GM13976 (cell line): ENCODE results near the gene GPHN.

Experiments used
- DNase-seq: peaks from one replicate; pipeline ENCODE4 v3.0.0; 2012; ENCODE audit warnings: low spot score
- in situ Hi-C: fragments of 300-500 bp; cut with MboI; formaldehyde crosslinking; loops from one replicate; pipeline ENCODE4 v1.12.0; 2022; ENCODE audit warnings: low sequenced_read_pairs, mixed read lengths, inconsistent platforms; ENCODE audit not compliant: unreplicated experiment
- TF ChIP-seq, protein P1 (sequence below): IDR thresholded peaks from 2 replicates; pipeline ENCODE4 v1.5.1; 2012; ENCODE audit warnings: borderline replicate concordance, mild to moderate bottlenecking; ENCODE audit not compliant: insufficient read depth; ENCODE audit errors: extremely low read depth, missing control alignments, control extremely low read depth

Gene GPHN

DNA sequence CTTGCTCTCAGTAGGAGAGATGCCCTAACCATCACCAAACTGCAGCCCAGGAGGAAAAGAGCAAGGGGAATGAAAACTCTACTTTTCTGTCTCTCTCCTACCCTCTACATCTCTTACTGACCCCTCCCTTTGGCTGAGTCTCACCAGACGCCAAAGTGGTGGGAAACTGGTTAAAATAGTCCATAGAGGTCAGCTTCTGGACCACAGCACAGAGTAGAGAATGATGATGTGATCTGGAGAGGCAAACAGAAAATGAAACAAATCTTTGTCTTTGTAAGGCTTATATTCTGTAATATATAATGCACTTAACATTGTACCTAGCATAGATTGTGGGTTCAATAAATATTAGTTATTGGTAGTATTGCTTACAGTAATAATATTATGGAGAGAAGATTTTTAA, 600.3 kb downstream of the GPHN start:
- in situ Hi-C loops, result no loop called here
- DNase-seq, result no peak
- TF ChIP-seq, protein P1, sequence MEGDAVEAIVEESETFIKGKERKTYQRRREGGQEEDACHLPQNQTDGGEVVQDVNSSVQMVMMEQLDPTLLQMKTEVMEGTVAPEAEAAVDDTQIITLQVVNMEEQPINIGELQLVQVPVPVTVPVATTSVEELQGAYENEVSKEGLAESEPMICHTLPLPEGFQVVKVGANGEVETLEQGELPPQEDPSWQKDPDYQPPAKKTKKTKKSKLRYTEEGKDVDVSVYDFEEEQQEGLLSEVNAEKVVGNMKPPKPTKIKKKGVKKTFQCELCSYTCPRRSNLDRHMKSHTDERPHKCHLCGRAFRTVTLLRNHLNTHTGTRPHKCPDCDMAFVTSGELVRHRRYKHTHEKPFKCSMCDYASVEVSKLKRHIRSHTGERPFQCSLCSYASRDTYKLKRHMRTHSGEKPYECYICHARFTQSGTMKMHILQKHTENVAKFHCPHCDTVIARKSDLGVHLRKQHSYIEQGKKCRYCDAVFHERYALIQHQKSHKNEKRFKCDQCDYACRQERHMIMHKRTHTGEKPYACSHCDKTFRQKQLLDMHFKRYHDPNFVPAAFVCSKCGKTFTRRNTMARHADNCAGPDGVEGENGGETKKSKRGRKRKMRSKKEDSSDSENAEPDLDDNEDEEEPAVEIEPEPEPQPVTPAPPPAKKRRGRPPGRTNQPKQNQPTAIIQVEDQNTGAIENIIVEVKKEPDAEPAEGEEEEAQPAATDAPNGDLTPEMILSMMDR, result no peak

DNA sequence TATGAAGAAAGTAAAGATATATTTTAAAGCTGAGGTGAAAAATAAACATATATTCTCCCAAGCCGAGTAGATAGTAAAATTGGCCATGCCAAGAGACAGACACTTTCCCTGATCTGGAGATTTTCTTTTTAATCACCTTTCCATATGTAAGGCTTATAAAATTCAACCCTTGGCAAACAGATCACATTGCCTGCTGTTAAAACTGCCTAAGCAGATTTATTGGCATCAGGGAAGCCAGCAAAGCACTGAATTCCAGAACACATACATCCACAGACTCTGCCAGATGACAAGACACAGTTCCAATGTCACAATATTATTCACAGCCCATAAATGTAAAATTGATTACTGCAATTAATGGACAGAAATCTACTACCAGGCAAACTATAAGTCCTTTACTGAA, 603.1 kb downstream of the GPHN start:
- in situ Hi-C loops, result no loop called here
- TF ChIP-seq, protein P1, result no peak
- DNase-seq, result no peak

DNA sequence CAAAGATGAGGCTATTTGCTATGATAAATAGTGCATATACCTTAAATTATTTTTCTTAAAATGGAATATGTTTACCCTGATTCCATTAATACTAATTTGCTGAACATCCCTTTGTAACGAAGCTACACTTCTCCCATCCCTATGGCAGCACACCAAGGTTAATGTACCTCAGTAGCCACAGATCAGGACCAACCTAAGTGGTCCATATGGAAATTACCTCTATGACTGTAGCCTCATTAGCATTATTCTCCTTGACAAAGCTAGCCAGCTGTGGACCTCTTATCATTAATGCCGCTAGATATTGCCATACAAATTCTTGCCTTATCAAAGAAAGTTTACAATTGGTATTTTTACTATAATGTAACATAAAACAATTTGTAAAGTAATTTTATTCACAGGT, 604.4 kb downstream of the GPHN start:
- in situ Hi-C loops, result no loop called here
- TF ChIP-seq, protein P1, result no peak
- DNase-seq, result no peak

DNA sequence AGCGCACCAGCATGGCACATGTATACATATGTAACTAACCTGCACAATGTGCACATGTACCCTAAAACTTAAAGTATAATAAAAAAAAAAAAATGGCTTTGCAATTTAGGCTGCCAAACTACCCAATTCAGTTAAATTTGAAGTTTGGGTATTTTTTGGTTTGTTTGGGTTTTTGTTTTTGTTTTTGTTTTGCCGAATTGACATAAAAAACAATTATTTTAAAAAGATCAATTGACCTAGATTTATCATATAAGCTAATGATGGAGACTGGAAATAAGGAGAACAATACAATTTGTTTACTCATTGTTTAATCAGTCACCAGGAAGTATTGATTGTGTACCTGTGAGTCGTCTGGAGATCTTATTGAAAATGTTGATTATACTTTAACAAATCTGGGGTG, 619.2 kb downstream of the GPHN start:
- in situ Hi-C loops, result loop anchor here (25.0 kb wide), 1 partner anchor 640 kb away; the partner anchor contains the start of gene CCDC196
- no peak for DNase-seq
- TF ChIP-seq, protein P1, result no peak

DNA sequence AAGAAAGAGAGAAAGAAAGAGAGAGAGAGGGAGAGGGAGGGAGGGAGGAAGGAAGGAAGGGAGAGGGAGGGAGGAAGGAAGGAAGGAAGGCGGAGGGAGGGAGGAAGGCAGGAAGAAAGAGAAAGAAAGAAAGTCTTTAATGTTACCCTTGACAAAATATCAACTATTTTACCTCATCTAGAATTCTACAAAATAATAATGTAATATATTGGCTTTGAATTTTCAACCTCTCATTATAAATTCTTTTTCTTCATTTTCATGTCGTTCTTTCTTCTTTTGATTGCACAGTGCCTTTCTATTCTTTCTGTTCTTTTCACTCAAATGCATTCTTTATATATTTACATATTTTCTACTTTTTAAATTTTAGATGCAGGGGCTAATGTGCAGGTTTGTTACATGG, 621.8 kb downstream of the GPHN start:
- DNase-seq, result no peak
- TF ChIP-seq, protein P1, result no peak
- in situ Hi-C loops, result loop anchor here (10.0 to 25.0 kb wide), 2 partner anchors 505 to 642 kb away; partner anchors contain the start of gene CCDC196

DNA sequence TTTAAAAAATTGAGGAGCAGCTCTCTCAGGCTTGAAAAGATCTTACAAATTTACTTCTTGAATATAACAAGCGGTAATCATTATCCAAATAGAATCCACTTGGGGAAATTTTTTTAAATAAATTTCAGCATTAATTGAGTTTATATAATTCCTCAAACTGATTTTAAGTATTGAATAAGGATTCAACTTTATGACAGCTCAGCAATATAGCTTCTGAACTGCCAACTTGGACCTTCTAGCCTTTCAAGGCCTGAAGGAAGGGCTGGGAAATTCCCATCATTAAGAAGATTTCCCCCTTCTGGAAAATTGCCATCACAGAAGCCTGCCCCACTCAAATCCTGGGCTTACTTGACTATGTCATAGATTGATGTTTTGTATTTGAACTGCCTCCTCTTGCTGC, 623.7 kb downstream of the GPHN start:
- TF ChIP-seq, protein P1, result no peak
- DNase-seq, result no peak
- in situ Hi-C loops, result loop anchor here (10.0 to 25.0 kb wide), 2 partner anchors 507 to 644 kb away; partner anchors contain the start of gene CCDC196

DNA sequence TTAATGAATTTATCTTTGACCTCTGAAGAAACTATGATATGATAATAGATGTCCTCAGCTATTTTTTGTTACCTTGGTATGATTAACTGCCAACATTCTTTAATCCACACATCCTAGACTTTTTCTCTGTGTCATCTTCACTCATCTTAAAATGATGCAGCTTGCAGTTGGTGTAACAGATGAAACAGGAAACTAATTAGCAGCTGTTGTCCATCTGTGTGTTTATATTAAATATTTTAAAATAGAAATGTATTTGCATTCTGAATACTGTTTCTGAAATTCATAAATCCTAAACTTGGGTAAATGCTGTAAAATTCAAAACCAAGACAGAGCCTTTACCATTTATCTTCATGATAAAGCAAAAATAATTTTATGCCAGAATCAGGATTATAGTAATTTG, 625.2 kb downstream of the GPHN start:
- no peak for DNase-seq
- TF ChIP-seq, protein P1, result no peak
- in situ Hi-C loops, result loop anchor here (10.0 to 25.0 kb wide), 2 partner anchors 508 to 646 kb away; partner anchors contain the start of gene CCDC196
